Ovary (tissue), 3 donors: ENCODE measurements around the gene WDR49.

Experiments
- CTCF ChIP-seq, 3 donors: fragments of 450-650 bp in 2 of 3; fragments of 200-600 bp in 1 of 3; IDR thresholded peaks; one replicate each; pipeline versions ENCODE4 v1.5.1 to v1.8.0; 2016 to 2022; ENCODE audit warnings: antibody characterized with exemption in 3 of 3, mild to moderate bottlenecking in 1 of 3
- EP300 ChIP-seq: sonication (generic); formaldehyde crosslinking; IDR thresholded peaks from one replicate; pipeline ENCODE4 v1.6.1; 2017; ENCODE audit warnings: antibody characterized with exemption
- POLR2A ChIP-seq: fragments of 450-650 bp; IDR thresholded peaks from one replicate; pipeline ENCODE4 v1.6.1; 2017; ENCODE audit warnings: antibody characterized with exemption, mild to moderate bottlenecking, moderate library complexity
- donor health status: DM: no; HTN: no; CAD: no.

GRCh38 chr3:167483708-167484475 lies 169.8 kb downstream of the WDR49 start:
- no peak for TF ChIP-seq POLR2A
- no peak for TF ChIP-seq CTCF (IDR thresholded peaks at IDR 0.05)
- TF ChIP-seq EP300, result no peak
